Activated CD8-positive, alpha-beta memory T cell treated with anti-CD3 and anti-CD28 coated beads for 48 hours (primary cell): ENCODE results near the gene SLX4IP.

Experiments
- DNase-seq, 3 experiments: peaks; one replicate each; pipeline ENCODE4 v3.0.0-alpha.2; 2020; ENCODE audit warnings: low read depth in 2 of 3, low spot score in 2 of 3

SLX4IP gene

GRCh38 chr20:10629946-10630650, 195.0 kb downstream of the SLX4IP start:
- no peak for DNase-seq

- DNase-seq = no peak
Observed at GRCh38 chr20:10631126-10631525, 196.0 kb downstream of the SLX4IP start.

DNA sequence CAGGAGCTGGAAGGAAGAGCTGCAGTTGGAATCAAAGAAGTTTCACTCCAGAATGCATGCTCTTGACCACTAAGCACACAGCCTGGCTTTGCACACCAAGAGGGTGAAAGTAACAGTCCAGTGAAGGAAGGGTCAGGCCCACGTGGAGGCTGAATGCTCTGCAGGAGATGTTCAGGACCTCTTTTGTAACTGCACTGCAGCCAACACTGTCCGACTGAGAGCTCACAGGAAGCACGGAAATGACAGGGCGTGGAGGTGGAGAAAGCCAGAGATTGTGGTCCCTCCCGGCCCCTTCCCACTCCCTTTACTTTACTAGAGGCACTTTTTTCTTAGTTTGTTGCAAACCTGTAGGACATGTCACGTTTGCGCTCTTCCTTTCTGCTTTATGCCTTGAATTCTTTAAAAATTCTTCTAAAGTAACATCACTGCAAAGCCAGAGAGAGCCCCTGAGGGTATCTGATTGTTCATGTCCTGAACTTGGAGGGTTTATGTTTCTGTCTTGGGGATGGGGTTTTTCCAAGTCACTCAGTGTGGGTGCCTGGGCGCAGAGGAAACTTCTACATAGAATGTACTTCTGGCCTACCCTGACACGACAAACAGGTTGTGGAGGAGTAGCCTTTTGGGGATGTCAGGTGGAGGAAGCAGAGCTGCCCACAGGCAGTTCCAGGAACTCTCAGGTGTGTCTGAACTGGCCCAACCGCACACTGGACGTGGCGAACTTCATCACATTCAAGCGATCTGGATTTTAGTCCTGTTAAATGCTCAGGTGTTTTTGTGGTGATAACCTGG, 197.8 kb downstream of the SLX4IP start:
- no peak for DNase-seq

GRCh38 chr20:10633718-10634117, 198.6 kb downstream of the SLX4IP start:
- DNase-seq = no peak

GRCh38 chr20:10634211-10634610, 199.1 kb downstream of the SLX4IP start:
- DNase-seq = no peak

DNA sequence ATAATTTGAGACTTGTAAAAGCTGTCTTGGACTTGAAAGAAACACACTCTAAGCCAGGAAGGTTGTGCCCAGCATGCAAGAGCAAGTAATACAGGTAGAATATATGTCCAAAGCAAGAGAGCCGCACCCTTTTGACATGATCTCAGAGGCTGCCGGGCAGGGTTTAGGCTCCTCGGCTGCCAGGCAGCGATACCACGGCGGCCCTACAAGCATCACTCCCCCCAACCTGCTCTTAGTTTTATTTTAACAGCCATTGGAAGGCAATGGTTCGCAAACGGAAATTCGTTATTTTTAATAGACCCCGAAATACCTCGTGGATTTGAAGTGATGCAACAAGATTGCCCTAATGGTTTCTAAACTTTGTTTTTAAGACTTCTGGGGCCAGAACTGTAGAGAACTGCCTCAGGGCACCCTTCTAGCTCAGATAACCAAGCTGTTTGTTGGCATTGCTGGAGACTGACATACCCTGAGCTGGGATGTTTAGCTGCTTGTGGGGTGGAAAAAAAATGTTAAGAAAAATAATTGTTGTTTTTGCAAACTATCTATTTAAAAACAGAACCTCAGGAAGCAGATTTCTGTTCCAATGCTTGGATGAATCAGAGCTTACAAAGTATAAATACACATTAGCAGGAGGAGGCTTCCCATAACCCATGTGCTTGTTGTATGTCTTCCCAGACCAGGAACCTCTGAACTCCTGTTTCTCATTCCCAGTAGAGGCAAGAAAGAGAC, 199.7 kb downstream of the SLX4IP start:
- no peak for DNase-seq

GRCh38 chr20:10635476-10636208, 200.5 kb downstream of the SLX4IP start:
- DNase-seq = no peak

DNA sequence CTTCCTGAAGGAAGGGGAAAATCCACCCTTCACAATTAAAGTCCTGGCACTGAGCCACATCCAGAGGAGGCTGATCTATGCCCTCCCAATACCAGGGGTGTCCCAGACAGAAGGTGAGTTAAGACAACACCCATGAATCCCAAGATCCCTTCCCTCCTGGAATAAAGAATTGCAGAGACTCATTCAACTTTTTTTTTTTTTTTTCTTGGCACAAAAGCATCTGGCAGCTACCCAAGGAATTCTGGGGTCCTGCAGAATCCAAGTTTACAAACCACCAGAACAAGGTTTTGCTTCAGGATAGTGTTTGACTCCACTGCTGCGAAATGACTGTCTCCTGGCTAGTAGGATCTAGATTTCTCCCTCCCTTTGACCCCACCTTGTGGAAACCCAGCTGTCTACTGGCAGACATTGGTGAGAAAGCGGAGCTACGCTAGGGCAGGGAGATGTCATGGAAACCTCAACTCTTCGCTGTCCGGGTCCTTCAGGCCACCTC, 201.3 kb downstream of the SLX4IP start:
- no peak for DNase-seq

DNA sequence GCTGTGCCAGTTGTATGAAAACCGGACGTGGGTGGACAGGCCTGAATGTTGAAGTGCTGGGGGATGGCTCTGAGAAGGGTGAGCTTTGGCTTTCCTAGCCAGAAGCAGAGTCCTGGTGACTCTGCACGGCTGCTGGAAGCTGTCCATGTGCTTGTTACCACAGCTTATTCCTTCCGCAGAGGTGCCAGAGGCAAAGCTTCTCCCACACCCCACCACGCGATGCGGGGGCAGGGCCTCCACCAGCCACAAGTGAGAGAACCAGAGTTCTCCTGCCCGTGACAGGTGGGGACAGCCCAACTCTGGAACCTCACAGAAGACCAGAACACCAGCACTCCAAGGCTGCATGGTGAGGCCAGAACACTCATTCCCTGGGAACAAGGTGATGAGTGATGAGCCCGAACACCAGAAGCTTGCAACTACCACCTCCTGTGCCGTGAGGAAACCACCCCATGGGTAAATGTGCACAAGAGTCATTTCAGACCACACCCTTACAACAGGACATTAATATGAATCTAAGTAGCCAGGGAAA, 202.0 kb downstream of the SLX4IP start:
- DNase-seq = no peak

- no peak for DNase-seq
Observed at GRCh38 chr20:10637563-10637962, 202.5 kb downstream of the SLX4IP start.

DNA sequence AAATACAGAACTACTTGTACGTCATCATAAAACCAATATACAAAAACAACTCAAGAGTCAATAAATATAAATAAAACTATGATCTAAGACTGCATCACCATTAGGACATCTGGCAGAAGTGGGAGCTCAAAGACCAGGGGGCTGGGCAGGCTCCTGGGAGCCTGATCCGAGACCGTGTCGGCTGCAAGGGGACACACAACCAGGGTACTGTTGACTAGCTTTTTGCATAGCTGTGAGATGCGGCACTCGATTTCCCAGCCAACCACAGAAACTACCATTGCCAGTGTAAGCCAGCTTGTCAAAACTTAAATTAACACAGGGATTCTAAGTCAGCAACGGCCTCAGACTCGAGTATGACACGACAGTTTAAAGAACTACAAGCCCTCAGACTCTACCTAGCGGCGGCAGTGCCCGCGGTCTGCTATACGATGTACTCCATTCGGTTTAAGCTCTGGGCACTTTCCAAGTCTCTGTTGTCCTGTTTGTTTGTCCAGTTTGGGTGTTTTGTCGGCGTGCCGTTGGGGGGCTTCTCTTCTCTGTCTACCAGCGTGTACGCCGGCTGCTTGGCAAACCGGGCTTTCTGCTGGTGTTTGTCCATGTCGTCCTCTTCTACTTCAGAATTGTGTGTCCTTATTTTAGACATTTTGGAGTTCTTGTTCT, 204.1 kb downstream of the SLX4IP start:
- DNase-seq = no peak

DNA sequence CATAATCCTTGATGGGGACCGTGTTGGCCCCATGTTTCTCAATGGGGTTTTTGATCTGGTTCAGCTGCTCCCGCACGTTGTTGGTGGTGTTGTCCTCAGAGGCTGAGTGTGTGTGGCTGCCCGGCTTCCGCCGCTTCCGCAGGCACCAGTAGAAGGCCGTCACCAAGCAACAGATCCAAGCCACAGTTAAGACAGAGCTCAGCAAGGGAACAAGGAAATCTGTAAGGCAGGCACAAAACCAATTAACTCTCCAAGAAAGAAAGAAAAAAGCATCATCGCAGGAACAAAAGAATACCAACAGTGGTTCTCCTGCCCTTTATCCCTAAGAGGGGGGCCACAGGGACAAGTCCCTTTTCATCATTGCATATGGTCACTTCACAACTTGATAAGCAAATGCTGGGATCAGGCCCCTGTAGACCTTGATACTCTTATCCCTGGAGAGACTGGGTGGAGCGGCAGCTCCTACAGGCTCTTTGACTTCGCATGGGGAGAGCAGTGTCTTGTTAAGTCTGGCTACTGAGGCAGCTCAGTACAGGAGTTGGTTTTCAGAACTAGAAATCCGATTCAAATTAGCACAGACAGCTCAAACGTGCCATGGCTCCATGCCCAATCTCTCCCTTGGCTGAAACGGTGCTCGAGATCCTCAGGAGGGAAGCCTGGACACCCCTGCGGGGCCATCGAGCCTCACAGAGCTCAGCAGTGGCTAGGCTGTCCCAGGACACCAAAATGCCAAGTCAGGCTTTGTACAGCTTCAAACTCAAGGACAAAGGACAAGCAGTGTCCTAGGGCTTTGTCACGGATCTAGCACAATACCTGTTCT, 204.8 kb downstream of the SLX4IP start:
- no peak for DNase-seq

DNA sequence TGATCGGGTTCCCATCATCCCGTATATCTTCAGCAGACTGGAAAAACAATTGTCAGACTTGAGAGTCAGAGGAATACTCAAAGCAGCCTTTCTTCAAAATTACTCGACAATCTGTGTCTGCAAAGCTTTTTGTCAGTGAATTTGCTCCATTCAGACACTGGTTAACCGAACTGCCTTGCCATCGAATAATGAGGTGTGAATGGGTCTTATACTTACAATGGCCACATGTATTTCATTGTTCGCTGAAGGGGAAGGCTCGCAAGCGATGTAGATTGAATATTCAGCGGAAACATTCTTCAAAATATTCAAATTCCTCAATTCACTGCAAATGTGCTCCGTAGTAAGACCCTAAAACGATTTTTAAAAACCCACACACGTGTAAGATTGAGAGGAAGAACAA, 205.8 kb downstream of the SLX4IP start:
- no peak for DNase-seq

- DNase-seq = no peak
Observed at GRCh38 chr20:10641467-10641866, 206.4 kb downstream of the SLX4IP start.

DNA sequence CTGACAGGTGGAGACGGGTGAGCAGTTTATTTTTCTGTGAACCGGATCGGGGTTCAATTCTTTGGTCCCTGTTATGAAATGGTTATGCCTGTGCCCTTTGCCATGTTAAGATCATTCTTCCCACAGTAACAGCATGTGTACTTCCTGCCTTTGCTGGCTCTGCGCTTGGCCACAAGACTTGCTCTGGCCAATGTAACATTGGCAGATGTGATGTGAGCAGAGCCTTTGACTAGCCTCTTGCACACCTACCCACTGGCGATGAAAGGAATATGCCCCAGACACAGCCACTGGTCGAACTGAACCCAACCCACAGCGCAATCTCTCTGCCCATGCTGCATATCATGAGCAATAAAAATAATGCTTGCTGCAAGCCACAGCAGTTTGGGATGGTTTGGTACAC, 206.8 kb downstream of the SLX4IP start:
- DNase-seq = no peak

DNA sequence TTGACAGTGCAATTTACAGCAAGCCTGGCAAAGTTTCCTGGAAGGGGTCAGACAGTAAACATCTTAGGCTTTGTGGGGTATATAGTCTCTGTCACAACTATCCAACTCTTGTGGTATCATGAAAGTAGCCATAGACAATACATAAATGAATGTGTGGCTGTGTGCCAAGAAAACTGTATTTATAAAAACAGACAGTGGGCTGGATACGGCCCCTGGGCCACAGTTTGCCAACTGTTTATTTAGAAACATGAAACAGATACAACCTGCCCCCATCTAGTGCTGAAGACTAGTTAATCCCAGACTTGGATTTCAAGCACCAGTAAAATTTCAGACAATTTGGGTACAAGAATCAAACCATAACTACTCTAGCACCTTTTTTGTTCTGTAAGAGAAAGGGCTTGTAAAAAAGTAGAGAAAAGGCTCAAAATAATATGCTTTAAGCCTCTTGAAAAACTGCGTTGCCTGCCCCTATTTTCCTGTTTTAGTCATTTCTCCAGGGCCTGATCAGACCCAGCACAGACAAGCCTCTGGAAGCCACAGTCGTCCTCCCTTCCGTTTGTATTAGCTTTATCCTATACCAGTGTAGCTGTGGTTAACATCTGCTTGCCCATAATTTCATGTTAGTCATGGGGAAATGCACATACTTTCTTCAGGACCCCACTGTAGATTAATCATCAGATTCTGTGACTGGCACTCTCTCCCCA, 207.9 kb downstream of the SLX4IP start:
- no peak for DNase-seq

GRCh38 chr20:10643560-10643873, 208.4 kb downstream of the SLX4IP start:
- no peak for DNase-seq

- no peak for DNase-seq
Observed at GRCh38 chr20:10644458-10645204, 209.5 kb downstream of the SLX4IP start.
